Astrocyte of the cerebellum (primary cell): ENCODE results near the gene IKZF5.

Experiments
- DNase-seq: peaks from one replicate; pipeline ENCODE4 v3.0.0-alpha.2; 2011; ENCODE audit warnings: low read depth
- H3K4me3 ChIP-seq: 2 replicates; pipeline ENCODE4 v1.5.1; 2011; ENCODE audit warnings: mild to moderate bottlenecking, low read depth, low read length, moderate library complexity
- in situ Hi-C: cut with HindIII; loops from 2 replicates; pipeline ENCODE4 v1.10.0; 2017; ENCODE audit warnings: low sequenced_read_pairs
- TF ChIP-seq, protein P1 (sequence below): IDR thresholded peaks from 2 replicates; pipeline ENCODE4 v1.5.1; 2012; ENCODE audit warnings: low read length, low read depth, moderate library complexity, mild to moderate bottlenecking; ENCODE audit errors: missing control alignments

Gene IKZF5

GRCh38 chr10:122980209-122981065 lies 28.2 kb downstream of the IKZF5 start, which contains the start of gene PSTK:
TSS of gene PSTK (plus strand) at chr10:122980401. CDS start at chr10:122980480, 79 bp downstream.
- H3K4me3 ChIP-seq, result peak within 1 kb of the TSS; percentile 73
- peak; percentile 82 for DNase-seq
- TF ChIP-seq, protein P1, sequence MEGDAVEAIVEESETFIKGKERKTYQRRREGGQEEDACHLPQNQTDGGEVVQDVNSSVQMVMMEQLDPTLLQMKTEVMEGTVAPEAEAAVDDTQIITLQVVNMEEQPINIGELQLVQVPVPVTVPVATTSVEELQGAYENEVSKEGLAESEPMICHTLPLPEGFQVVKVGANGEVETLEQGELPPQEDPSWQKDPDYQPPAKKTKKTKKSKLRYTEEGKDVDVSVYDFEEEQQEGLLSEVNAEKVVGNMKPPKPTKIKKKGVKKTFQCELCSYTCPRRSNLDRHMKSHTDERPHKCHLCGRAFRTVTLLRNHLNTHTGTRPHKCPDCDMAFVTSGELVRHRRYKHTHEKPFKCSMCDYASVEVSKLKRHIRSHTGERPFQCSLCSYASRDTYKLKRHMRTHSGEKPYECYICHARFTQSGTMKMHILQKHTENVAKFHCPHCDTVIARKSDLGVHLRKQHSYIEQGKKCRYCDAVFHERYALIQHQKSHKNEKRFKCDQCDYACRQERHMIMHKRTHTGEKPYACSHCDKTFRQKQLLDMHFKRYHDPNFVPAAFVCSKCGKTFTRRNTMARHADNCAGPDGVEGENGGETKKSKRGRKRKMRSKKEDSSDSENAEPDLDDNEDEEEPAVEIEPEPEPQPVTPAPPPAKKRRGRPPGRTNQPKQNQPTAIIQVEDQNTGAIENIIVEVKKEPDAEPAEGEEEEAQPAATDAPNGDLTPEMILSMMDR, result peak; percentile 96
- in situ Hi-C loops, result no loop called here

- H3K4me3 ChIP-seq, result no peak overlapping the region
- no peak for DNase-seq
- TF ChIP-seq, protein P1, result no peak
- in situ Hi-C loops, result no loop called here
Measured at GRCh38 chr10:122974543-122975064, 34.0 kb downstream of the IKZF5 start.

- TF ChIP-seq, protein P1, result no peak
- no peak overlapping the region for H3K4me3 ChIP-seq
- no peak for DNase-seq
- in situ Hi-C loops, result no loop called here
Measured at GRCh38 chr10:122974023-122974422, 34.6 kb downstream of the IKZF5 start.

- no peak overlapping the region for H3K4me3 ChIP-seq
- TF ChIP-seq, protein P1, result no peak
- in situ Hi-C loops, result no loop called here
- DNase-seq, result no peak
Measured at GRCh38 chr10:122968698-122969097, 39.9 kb downstream of the IKZF5 start.

- in situ Hi-C loops, result no loop called here
- no peak for DNase-seq
- no peak overlapping the region for H3K4me3 ChIP-seq
- TF ChIP-seq, protein P1, result no peak
Measured at GRCh38 chr10:122966879-122967278, 41.7 kb downstream of the IKZF5 start.

DNA sequence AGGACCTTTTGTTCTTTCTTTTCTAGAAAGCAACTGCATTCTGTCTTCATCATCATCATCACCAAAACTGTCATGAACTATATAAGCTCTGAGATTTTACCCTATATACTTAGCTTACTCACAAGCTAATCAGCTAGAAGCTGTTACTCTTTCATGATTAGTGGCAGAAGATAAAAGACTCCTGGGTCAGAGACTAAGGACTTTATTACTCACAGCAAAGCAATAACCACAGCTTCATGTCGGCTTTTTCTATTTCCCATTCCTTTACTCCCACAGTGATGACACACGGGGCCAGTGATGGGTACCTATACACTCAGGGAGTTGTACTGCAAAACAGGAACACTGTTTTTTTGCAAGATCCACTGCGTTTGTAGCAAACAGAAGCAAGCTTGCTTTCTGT lies 46.2 kb downstream of the IKZF5 start:
- no peak overlapping the region for H3K4me3 ChIP-seq
- TF ChIP-seq, protein P1, result no peak

More for the DNA sequence above, 46.2 kb downstream of the IKZF5 start:
- no peak for DNase-seq
- in situ Hi-C loops, result no loop called here
